Karpas-422 (cell line): ENCODE measurements around the gene MUL1. TPM values are rescaled to one million over a fixed set of nuclear protein-coding genes. Genes with fewer than 3 reads are reported as not detected.
"Not testable (repeated sequence)": the region's sequence is repeated elsewhere in the genome, so short reads cannot be mapped to it uniquely, and the experiment has no call there.

Experiments used
- DNase-seq: peaks from one replicate; pipeline ENCODE4 v3.0.0-alpha.2; 2015
- H2AFZ ChIP-seq: fragments of 200-600 bp; sonication (generic); 2 replicates; pipeline ENCODE4 v1.6.1; 2014; ENCODE audit warnings: antibody characterized with exemption, low read length, mixed read lengths
- H3K27ac ChIP-seq: fragments of 200-600 bp; sonication (generic); 2 replicates; pipeline ENCODE4 v1.5.1; 2014; ENCODE audit warnings: mild to moderate bottlenecking, low read length, moderate library complexity
- H3K27me3 ChIP-seq: fragments of 200-600 bp; sonication (generic); 2 replicates; pipeline ENCODE4 v1.6.1; 2014; ENCODE audit warnings: low read length, mixed read lengths
- H3K36me3 ChIP-seq: fragments of 200-600 bp; sonication (generic); 2 replicates; pipeline ENCODE4 v1.6.1; 2014; ENCODE audit warnings: low read length, mixed read lengths; ENCODE audit not compliant: insufficient read depth
- H3K4me1 ChIP-seq: fragments of 200-600 bp; sonication (generic); 2 replicates; pipeline ENCODE4 v1.6.1; 2014; ENCODE audit warnings: mild to moderate bottlenecking, low read length, mixed read lengths
- H3K4me2 ChIP-seq: fragments of 200-600 bp; sonication (generic); 2 replicates; pipeline ENCODE4 v1.6.1; 2014; ENCODE audit warnings: low read length, low read depth, mild to moderate bottlenecking; ENCODE audit not compliant: poor library complexity, severe bottlenecking
- H3K4me3 ChIP-seq: fragments of 200-600 bp; sonication (generic); 2 replicates; pipeline ENCODE4 v1.5.1; 2014; ENCODE audit warnings: mild to moderate bottlenecking, antibody characterized with exemption, low read length, mixed read lengths
- H3K79me2 ChIP-seq: fragments of 200-600 bp; sonication (generic); 2 replicates; pipeline ENCODE4 v1.6.1; 2014; ENCODE audit warnings: mild to moderate bottlenecking, low read length, mixed read lengths
- H3K9ac ChIP-seq: fragments of 200-600 bp; sonication (generic); 2 replicates; pipeline ENCODE4 v1.6.0; 2014; ENCODE audit warnings: low read length
- H3K9me2 ChIP-seq: fragments of 200-600 bp; sonication (generic), shearing (Covaris generic); replicated peaks from 2 replicates; pipeline ENCODE4 v1.6.0; 2014; ENCODE audit warnings: mild to moderate bottlenecking, low read length, moderate library complexity; ENCODE audit not compliant: insufficient read depth
- H3K9me3 ChIP-seq: fragments of 300-700, 200-600 bp; sonication (generic); 2 replicates; pipeline ENCODE4 v1.6.1; 2014; ENCODE audit warnings: low read length, mixed read lengths
- H4K20me1 ChIP-seq: fragments of 200-600 bp; sonication (generic); 2 replicates; pipeline ENCODE4 v1.6.1; 2014; ENCODE audit warnings: mild to moderate bottlenecking, antibody characterized with exemption, low read length, low read depth; ENCODE audit not compliant: insufficient read depth
- total RNA-seq: library from RNA; depleted of rRNA; stranded (reverse); fragments of >200 nt; shearing (Covaris generic); gene quantifications from 2 replicates; pipeline ENCODE4 v1.2.3, GENCODE V29; 2014; ENCODE audit warnings: low replicate concordance

Gene MUL1
- total RNA-seq, 1 experiment from 2014 or later, result 18.0 TPM

DNA sequence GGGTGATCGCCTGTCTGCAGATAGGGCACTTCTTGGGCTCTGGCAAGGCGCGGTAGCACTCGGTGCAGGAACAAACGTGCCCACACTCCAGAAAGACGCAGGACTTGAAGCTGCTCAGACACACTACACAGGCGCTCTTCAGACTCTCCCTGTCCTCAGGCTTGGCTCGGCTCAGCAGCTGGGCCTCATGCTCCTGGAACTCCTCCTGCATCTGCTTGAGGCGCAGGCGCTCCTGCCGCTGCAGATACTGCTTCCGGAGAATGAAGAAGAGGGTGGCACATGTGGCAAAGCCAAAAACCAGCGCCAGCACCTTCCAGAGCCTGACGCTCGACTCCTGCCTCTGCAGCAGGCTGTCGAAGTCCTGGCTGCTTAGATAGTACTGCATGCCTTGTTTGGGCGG, 7.2 kb downstream of the MUL1 start:
- H3K9me3 ChIP-seq, result no peaks in the 10 kb centered on the region
- H3K4me3 ChIP-seq, result no peak overlapping the region
- no peak overlapping the region for H3K9ac ChIP-seq
- no peak overlapping the region for H3K27ac ChIP-seq
- H4K20me1 ChIP-seq, result peaks cover 17% of the 10 kb centered on the region; the same call in 1 of the 2 replicates
- H3K27me3 ChIP-seq, result no peaks in the 10 kb centered on the region
- DNase-seq, result no peak
- H3K4me2 ChIP-seq, result no peak overlapping the region
- H2AFZ ChIP-seq, result no peak overlapping the region
- H3K4me1 ChIP-seq, result peaks cover 6% of the 10 kb centered on the region
- H3K9me2 ChIP-seq, result no peaks in the 10 kb centered on the region
- H3K79me2 ChIP-seq, result peaks cover 29% of the 10 kb centered on the region
- peaks cover 18% of the 10 kb centered on the region; the same call in 1 of the 2 replicates for H3K36me3 ChIP-seq

DNA sequence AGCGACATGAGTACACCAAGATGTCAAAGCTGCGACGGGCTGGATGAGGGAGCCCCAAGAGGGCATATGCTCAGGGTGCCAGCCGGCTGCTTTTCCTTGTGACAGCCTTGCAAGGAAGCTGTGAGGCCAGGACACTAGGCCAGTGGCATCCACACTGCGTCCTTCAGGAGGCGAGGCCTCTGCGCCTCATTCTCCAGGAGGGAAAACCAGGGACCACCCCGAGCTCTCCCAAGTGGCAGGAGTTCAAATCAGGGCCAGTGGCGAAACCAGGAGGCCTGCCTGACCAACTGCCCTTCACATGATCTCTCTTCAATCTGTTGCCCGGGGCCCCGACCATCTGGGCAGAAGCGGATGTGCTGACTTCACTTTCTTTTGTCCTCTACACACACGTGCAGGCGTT, 8.2 kb downstream of the MUL1 start:
- H3K4me2 ChIP-seq, result no peak overlapping the region
- H3K9ac ChIP-seq, result no peak overlapping the region
- H3K27ac ChIP-seq, result no peak overlapping the region
- H3K9me2 ChIP-seq, result no peaks in the 10 kb centered on the region
- H3K4me1 ChIP-seq, result peaks cover 4% of the 10 kb centered on the region; the same call in 1 of the 2 replicates
- peaks cover 13% of the 10 kb centered on the region; the same call in 1 of the 2 replicates for H4K20me1 ChIP-seq
- H3K9me3 ChIP-seq, result no peaks in the 10 kb centered on the region
- peaks cover 17% of the 10 kb centered on the region; the same call in 1 of the 2 replicates for H3K36me3 ChIP-seq
- no peak overlapping the region for H3K4me3 ChIP-seq
- no peak for DNase-seq
- H3K27me3 ChIP-seq, result no peaks in the 10 kb centered on the region
- peaks cover 19% of the 10 kb centered on the region for H3K79me2 ChIP-seq
- H2AFZ ChIP-seq, result no peak overlapping the region

DNA sequence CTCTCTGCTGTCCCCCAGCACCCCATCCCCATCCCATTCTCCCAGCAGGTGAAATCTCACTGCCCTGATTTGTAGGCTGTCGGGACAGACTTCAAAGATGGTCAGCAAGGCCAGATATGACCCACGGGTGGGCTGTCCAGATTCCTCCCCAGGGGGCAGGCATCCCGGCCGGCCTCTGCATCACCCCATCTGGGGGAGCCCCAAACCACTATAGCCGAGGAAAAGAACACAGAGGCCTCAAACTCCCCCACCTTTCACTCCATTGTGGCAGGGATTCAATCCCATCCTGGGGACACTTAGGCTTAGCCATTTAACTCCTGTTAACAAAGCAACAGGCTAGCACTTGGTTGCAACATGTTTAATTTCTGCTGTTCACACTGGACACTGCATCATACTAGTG, 8.8 kb downstream of the MUL1 start:
- H3K36me3 ChIP-seq, result peaks cover 17% of the 10 kb centered on the region; the same call in 1 of the 2 replicates
- DNase-seq, result no peak
- H3K4me3 ChIP-seq, result no peak overlapping the region
- H4K20me1 ChIP-seq, result peaks cover 8% of the 10 kb centered on the region; the same call in 1 of the 2 replicates
- peaks cover 13% of the 10 kb centered on the region for H3K79me2 ChIP-seq
- no peaks in the 10 kb centered on the region for H3K27me3 ChIP-seq
- peaks cover 7% of the 10 kb centered on the region for H3K4me1 ChIP-seq
- no peaks in the 10 kb centered on the region for H3K9me3 ChIP-seq
- H3K4me2 ChIP-seq, result no peak overlapping the region
- H3K9ac ChIP-seq, result no peak overlapping the region
- no peaks in the 10 kb centered on the region for H3K9me2 ChIP-seq
- no peak overlapping the region for H3K27ac ChIP-seq
- no peak overlapping the region for H2AFZ ChIP-seq

DNA sequence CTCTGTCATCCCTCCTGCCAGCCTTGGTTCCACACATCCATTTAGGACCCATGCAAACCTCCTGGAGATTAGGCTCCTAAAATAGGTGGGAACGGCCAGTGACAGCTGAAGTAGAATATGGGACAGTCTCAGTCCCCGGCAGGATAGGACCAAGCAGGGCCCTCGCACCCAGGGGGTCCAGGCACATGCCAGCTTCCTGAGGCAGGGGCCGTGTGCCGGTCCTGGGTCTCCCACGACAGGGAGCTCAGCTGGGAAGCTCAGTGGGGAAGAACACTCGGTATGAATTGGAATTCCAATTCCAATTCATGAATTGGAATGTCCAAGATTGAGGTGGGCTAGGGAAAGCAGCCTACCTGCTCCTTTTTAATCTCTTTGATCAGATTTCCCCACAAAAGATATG, 9.8 kb downstream of the MUL1 start:
- no peak overlapping the region for H3K4me2 ChIP-seq
- H3K27ac ChIP-seq, result no peak overlapping the region
- H3K4me3 ChIP-seq, result no peak overlapping the region
- no peak for DNase-seq
- H3K27me3 ChIP-seq, result no peaks in the 10 kb centered on the region
- no peak overlapping the region for H3K9ac ChIP-seq
- no peaks in the 10 kb centered on the region for H3K9me2 ChIP-seq
- H2AFZ ChIP-seq, result no peak overlapping the region
- H3K9me3 ChIP-seq, result no peaks in the 10 kb centered on the region
- peaks cover 3% of the 10 kb centered on the region; the same call in 1 of the 2 replicates for H3K79me2 ChIP-seq
- H3K4me1 ChIP-seq, result peaks cover 11% of the 10 kb centered on the region
- H4K20me1 ChIP-seq, result 0 out of 2 replicates have a peak, but pooled peaks cover 6% of the 10 kb centered on the region
- peaks cover 14% of the 10 kb centered on the region; the same call in 1 of the 2 replicates for H3K36me3 ChIP-seq

DNA sequence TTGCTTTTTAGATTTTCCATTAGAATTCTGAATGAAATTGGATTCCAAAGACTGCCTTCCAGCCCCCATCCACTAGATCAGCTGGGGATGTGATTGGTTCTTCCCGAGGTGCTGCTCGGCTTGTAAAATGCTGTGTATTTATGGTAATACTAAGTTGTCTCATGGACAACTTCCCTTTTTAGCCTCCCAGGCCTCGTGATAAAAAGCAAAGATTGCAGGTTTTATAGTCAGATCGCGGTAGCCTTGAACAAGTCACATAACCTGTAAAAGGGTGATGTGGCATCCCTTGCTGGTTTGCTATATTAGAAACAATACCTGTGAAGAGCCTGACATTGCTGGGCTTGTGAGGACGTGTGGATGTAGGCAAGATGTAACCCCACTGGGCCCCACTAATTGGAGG, 10.4 kb downstream of the MUL1 start:
- H4K20me1 ChIP-seq, result 0 out of 2 replicates have a peak, but pooled peaks cover 6% of the 10 kb centered on the region
- no peak overlapping the region for H3K4me2 ChIP-seq
- peaks cover 11% of the 10 kb centered on the region for H3K4me1 ChIP-seq
- H3K9me2 ChIP-seq, result no peaks in the 10 kb centered on the region
- no peak for DNase-seq
- H3K9ac ChIP-seq, result no peak overlapping the region
- no peaks in the 10 kb centered on the region for H3K27me3 ChIP-seq
- H3K79me2 ChIP-seq, result no peaks in the 10 kb centered on the region
- peaks cover 10% of the 10 kb centered on the region; the same call in 1 of the 2 replicates for H3K36me3 ChIP-seq
- H2AFZ ChIP-seq, result no peak overlapping the region
- H3K9me3 ChIP-seq, result no peaks in the 10 kb centered on the region
- no peak overlapping the region for H3K27ac ChIP-seq
- no peak overlapping the region for H3K4me3 ChIP-seq

DNA sequence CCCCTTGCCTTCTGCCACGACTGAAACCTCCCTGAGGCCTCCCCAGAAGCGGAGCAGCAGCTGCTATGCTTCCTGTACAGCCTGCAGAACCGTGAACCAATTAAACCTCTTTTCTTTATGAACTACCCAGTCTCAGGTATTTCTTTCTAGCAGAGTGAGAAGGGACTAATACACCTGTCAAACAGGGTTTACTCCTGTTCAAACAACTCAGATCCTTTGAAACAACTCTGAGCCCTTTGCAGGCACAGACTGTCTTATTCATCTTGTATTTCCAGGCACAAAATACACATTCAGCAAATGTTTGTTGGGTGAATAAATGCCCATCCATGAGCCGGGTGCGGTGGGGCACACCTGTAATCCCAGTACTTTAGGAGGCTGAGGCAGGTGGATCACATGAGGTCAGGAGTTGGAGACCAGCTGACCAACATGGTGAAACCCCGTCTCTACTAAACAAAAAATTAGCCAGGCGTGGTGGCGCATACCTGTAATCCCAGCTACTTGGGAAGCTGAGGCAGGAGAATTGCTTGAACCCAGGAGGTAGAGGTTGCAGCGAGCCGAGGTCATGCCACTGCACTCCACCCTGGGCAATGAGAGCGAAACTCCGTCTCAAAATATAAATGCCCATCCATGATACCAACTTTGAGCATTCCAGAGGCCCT, 11.1 kb downstream of the MUL1 start:
- H3K9me2 ChIP-seq, H3K9ac ChIP-seq, H3K4me3 ChIP-seq, H3K27ac ChIP-seq, H3K4me2 ChIP-seq, H3K9me3 ChIP-seq, DNase-seq, H3K79me2 ChIP-seq, H3K36me3 ChIP-seq, H2AFZ ChIP-seq, H4K20me1 ChIP-seq, H3K27me3 ChIP-seq: not testable (repeated sequence)
- H3K4me1 ChIP-seq, result peaks cover 11% of the 10 kb centered on the region

- DNase-seq, result no peak
- no peak overlapping the region for H3K4me3 ChIP-seq
- H3K4me1 ChIP-seq, result peaks cover 11% of the 10 kb centered on the region
- H3K27me3 ChIP-seq, result no peaks in the 10 kb centered on the region
- no peaks in the 10 kb centered on the region for H3K9me3 ChIP-seq
- H3K4me2 ChIP-seq, result no peak overlapping the region
- peaks cover 1% of the 10 kb centered on the region; the same call in 1 of the 2 replicates for H3K36me3 ChIP-seq
- no peak overlapping the region for H3K9ac ChIP-seq
- no peaks in the 10 kb centered on the region for H4K20me1 ChIP-seq
- H3K79me2 ChIP-seq, result no peaks in the 10 kb centered on the region
- no peak overlapping the region for H3K27ac ChIP-seq
- no peak overlapping the region for H2AFZ ChIP-seq
- no peaks in the 10 kb centered on the region for H3K9me2 ChIP-seq
These were observed 11.7 kb downstream of the MUL1 start for GRCh38 chr1:20496241-20496661.

- Histone ChIP-seq H3K27me3 (no peaks in the 10 kb centered on the region), H3K9ac (no peak overlapping the region), H3K9me3 (no peaks in the 10 kb centered on the region), H4K20me1 (no peaks in the 10 kb centered on the region), H3K79me2 (no peaks in the 10 kb centered on the region), H2AFZ (no peak overlapping the region), H3K27ac (no peak overlapping the region), H3K4me1 (peaks cover 11% of the 10 kb centered on the region), H3K36me3 (no peaks in the 10 kb centered on the region), H3K9me2 (no peaks in the 10 kb centered on the region), H3K4me3 (no peak overlapping the region), H3K4me2 (no peak overlapping the region)
- DNase-seq, result no peak
These were observed 12.3 kb downstream of the MUL1 start for GRCh38 chr1:20495661-20496060.
